Spinal cord (tissue), 10 donors: Measurements from ENCODE around the gene FCHSD2. TPM values are rescaled to one million over a fixed set of nuclear protein-coding genes. Genes with fewer than 3 reads are reported as not detected.
A peak's percentile ranks its signal among the peaks of the same experiment; 100 is the strongest.
"Not testable (repeated sequence)": the region's sequence is repeated elsewhere in the genome, so short reads cannot be mapped to it uniquely, and the experiment has no call there.

Experiments used
- DNase-seq, 6 donors: peaks; one replicate each; pipeline versions ENCODE4 v3.0.0 to v3.0.0-alpha.2; 2013 to 2015; ENCODE audit warnings: low spot score in 6 of 6, low read depth in 4 of 6
- H3K27ac ChIP-seq: one replicate; pipeline ENCODE4 v1.5.1; 2013; ENCODE audit warnings: low read depth, low read length, control low read depth
- H3K27me3 ChIP-seq: one replicate; pipeline ENCODE4 v1.6.1; 2013; ENCODE audit warnings: low read length; ENCODE audit not compliant: control insufficient read depth, insufficient read depth
- H3K36me3 ChIP-seq: one replicate; pipeline ENCODE4 v1.6.1; 2013; ENCODE audit warnings: low read length; ENCODE audit not compliant: control insufficient read depth, insufficient read depth
- H3K4me1 ChIP-seq: one replicate; pipeline ENCODE4 v1.6.1; 2013; ENCODE audit warnings: low read length; ENCODE audit not compliant: control insufficient read depth, insufficient read depth
- H3K4me3 ChIP-seq: one replicate; pipeline ENCODE4 v1.5.1; 2013; ENCODE audit warnings: low read depth, low read length, control low read depth
- H3K9me3 ChIP-seq: one replicate; pipeline ENCODE4 v1.6.1; 2013; ENCODE audit warnings: low read length; ENCODE audit not compliant: control insufficient read depth, insufficient read depth
- WGBS: methylation state at CpG from one replicate; pipeline ENCODE4 v1.1.5; 2013; ENCODE audit warnings: missing lambda C conversion rate; ENCODE audit not compliant: insufficient coverage; 5-methylcytosine and 5-hydroxymethylcytosine counted together
- polyA plus RNA-seq, 2 donors: library from polyadenylated mRNA; unstranded; fragments of 120-200 nt; gene quantifications; one replicate each; pipeline ENCODE4 v1.2.1, GENCODE V29; 2013; ENCODE audit not compliant: insufficient read length in 2 of 2
- total RNA-seq, 2 donors: library from RNA; depleted of rRNA in 1 of 2; stranded (reverse); fragments of 120-200 nt in 1 of 2; fragments of >200 nt in 1 of 2; gene quantifications; one replicate each; pipeline versions ENCODE4 v1.2.3 to v1.2.4, GENCODE V29; 2013 to 2014
- donor health status: healthy.

Gene FCHSD2
- total and polyA plus RNA-seq, 4 donors: 43.4 to 82.0 (median 58.8) TPM

DNA sequence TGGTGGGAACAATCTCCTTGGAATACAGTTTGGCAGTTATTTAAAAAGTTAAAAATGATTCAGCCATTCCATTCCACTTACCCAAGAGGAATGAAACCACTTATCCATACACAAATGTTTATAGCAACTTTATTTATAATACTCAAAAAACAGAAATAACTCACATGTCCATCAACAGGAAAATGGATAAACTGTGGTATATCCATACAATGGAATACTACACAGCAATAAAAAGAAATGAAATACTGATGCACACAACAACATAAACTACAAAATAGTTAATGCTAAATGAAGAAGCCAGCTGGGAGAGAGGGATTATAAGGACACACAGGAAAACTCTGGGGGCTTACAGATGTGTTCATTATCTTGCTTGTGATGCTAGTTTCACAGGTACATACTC, 64.7 kb downstream of the FCHSD2 start:
- H3K4me3 ChIP-seq: no peak overlapping the region
- no peaks in the 10 kb centered on the region for H3K27me3 ChIP-seq
- no peak for DNase-seq
- no peaks in the 10 kb centered on the region for H3K9me3 ChIP-seq
- peaks cover 4% of the 10 kb centered on the region for H3K36me3 ChIP-seq
- H3K4me1 ChIP-seq: no peaks in the 10 kb centered on the region
- H3K27ac ChIP-seq: no peak overlapping the region

DNA sequence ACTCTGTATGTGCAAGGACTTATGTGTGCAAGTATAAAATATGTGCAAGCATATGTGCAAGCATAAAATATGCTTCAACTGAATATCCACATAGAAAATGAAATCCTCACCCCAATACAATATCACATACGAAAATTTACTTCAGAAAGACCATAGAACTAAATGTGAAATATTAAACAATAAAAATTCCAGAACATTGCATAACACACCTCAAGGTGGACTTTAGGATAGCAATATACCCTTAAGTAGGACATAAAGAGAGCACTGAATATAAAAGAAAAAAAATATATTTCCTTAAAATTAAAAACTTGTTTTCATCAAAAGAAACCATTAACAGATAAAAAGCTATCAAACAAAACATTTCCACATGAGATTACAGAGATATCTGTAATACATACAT, 67.8 kb downstream of the FCHSD2 start:
- H3K27me3 ChIP-seq: no peaks in the 10 kb centered on the region
- no peak overlapping the region for H3K27ac ChIP-seq
- no peak for DNase-seq
- peaks cover 2% of the 10 kb centered on the region for H3K36me3 ChIP-seq
- no peak overlapping the region for H3K4me3 ChIP-seq
- H3K4me1 ChIP-seq: no peaks in the 10 kb centered on the region
- H3K9me3 ChIP-seq: no peaks in the 10 kb centered on the region
- no CpG with 5 or more reads among the region's 1 CpG for WGBS

DNA sequence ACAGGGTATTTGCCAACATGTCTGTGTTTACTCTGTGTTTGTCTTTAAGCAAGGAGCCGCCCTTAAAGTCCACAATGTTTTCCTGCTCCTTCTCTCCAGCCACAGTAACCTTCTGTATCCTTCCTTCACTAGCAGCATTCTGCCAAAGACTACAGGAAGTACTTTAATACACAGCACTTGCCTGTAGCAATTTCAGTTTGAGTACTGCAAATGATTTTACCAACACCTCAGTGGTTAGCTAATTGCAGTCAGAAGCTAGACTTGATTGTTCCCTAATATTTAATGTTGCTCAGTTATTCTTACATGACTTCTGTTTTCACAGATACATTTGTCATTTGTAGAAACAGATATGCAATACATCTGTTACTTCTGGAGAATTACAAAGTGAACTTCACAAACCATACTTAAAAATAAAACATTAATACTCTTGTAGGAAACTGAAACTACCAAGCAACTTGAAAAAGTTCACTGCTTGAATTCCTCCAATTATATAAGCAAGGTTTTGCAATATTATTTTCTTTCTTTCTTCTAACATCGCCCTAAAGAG, 69.1 kb downstream of the FCHSD2 start:
- peak in 2 of 6 donors; percentile 25 to 38 for DNase-seq
- Histone ChIP-seq H3K36me3 (no peaks in the 10 kb centered on the region), H3K27ac (no peak overlapping the region), H3K4me1 (no peaks in the 10 kb centered on the region), H3K4me3 (no peak overlapping the region), H3K9me3 (no peaks in the 10 kb centered on the region), H3K27me3 (no peaks in the 10 kb centered on the region)
- WGBS: 80% methylated on average over 1 of the region's 2 CpGs

DNA sequence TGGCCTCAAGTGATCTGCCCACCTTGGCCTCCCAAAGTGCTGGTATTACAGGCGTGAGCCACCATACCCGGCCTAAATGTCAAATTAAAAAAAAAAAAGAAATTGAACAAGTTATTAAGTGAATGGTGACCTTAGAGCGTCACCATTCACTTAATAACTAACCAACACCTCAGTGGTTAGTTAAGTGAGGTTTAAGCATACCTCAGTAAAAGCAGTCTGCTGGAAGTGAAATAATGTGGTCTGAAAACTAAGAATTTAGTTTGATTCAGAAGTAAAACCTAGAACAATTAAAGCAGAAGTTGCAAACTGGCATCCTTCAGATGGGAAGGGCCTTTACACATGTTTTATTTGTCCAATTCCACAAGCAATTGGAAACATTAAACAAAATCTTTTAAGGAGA, 71.5 kb downstream of the FCHSD2 start:
- Histone ChIP-seq H3K4me3 (no peak overlapping the region), H3K9me3 (no peaks in the 10 kb centered on the region), H3K36me3 (no peaks in the 10 kb centered on the region), H3K27me3 (no peaks in the 10 kb centered on the region), H3K27ac (no peak overlapping the region), H3K4me1 (no peaks in the 10 kb centered on the region)
- no CpG with 5 or more reads among the region's 3 CpGs for WGBS
- no peak for DNase-seq

DNA sequence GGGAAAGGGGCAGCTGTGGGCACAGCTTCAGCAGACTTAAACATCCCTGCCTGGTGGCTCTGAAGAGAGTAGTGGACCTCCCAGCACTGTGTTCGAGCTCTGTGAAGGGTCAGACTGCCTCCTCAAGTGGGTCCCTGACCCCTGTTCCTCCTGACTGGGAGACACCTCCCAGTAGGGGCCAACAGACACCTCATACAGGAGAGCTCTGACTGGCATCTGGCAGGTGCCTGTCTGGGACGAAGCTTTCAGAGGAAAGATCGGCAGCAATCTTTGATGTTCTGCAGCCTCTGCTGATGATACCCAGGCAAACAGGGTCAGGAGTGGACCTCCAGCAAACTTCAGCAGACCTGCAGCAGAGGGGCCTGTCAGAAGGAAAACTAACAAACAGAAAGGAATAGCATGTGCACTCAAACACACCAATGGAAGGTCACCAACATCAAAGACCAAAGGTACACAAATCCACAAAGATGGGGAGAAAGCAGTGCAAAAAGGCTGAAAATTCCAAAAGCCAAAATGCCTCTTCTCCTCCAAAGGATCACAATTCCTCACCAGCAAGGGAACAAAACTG, 80.2 kb downstream of the FCHSD2 start:
- H3K9me3 ChIP-seq, H3K27me3 ChIP-seq, H3K4me1 ChIP-seq, H3K36me3 ChIP-seq, DNase-seq, H3K27ac ChIP-seq, H3K4me3 ChIP-seq: not testable (repeated sequence)
- WGBS: 91% methylated on average over 3 of the region's 3 CpGs

DNA sequence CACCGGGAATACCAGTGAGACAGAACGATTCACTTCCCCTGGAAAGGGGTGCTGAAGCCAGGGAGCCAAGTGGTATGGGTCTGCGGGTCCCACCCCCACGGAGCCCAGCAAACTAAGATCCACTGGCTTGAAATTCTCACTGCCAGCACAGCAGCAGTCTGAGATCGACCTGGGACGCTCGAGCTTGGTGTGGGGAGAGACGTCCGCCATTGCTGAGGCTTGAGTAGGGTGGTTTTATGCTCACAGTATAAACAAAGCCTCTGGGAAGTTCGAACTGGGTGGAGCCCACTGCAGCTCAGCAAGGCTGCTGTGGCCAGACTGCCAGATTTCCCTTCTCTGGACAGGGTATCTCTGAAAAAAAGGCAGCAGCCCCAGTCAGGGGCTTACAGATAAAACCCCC, 80.7 kb downstream of the FCHSD2 start:
- H3K27me3 ChIP-seq, H3K27ac ChIP-seq, H3K36me3 ChIP-seq, H3K4me1 ChIP-seq, H3K4me3 ChIP-seq, H3K9me3 ChIP-seq, DNase-seq: not testable (repeated sequence)
- 90% methylated on average over 8 of the region's 10 CpGs for WGBS

DNA sequence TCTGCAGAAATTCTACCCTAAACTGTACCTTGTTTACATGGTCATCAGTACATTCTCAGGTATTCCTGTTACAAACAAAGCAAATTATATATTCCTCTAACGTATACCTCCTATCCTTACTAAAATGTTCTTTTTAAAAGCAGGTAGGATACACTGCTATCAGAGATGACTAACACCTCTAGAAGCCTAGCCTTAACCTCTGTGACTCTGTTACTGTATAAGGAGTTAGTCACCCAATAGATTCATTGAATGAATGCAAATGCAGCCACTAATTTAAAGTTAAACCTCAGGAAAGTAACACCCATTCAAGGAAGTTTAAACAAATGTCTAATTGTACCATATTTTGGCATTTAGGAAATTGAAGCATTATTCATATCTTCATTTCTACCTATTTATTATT, 82.2 kb downstream of the FCHSD2 start:
- Histone ChIP-seq H3K27me3 (no peaks in the 10 kb centered on the region), H3K36me3 (no peaks in the 10 kb centered on the region), H3K4me1 (peaks cover 5% of the 10 kb centered on the region), H3K27ac (no peak overlapping the region), H3K9me3 (no peaks in the 10 kb centered on the region), H3K4me3 (no peak overlapping the region)
- WGBS: no CpG with 5 or more reads among the region's 1 CpG
- DNase-seq: no peak

DNA sequence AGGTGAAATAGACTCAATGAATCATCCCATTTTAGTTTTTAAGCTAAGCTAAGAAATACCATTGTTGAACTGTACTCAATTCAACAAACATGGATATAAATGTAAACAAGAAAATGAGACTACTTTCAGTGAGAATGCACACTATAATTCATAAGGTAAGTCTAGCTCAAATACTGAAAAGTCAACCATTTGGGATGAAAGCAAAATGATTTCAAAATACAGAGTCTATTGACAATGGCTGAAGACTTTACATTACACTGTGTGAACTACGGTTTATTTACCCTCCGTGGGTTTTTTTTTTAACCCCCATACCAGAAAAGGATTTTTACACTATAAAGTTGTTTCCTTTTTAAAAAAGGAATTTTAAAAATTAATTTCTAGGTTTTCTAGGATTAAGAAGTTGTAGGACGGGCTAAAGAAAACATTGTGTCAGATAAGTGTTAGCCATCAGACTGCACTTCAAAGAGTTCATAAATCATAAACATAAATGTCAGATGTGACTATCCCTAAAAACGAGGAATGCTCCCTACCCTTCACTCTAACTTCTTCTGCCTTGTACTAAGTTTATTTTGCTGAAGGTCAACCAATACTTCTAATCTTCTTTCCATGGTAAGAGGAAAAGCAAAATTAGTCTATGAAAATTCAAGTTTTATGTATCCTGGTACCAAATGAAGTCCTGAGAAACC, 83.0 kb downstream of the FCHSD2 start:
- no CpG with 5 or more reads among the region's 4 CpGs for WGBS
- Histone ChIP-seq H3K27me3 (no peaks in the 10 kb centered on the region), H3K9me3 (no peaks in the 10 kb centered on the region), H3K27ac (no peak overlapping the region), H3K36me3 (no peaks in the 10 kb centered on the region), H3K4me1 (peaks cover 5% of the 10 kb centered on the region), H3K4me3 (no peak overlapping the region)
- DNase-seq: no peak

DNA sequence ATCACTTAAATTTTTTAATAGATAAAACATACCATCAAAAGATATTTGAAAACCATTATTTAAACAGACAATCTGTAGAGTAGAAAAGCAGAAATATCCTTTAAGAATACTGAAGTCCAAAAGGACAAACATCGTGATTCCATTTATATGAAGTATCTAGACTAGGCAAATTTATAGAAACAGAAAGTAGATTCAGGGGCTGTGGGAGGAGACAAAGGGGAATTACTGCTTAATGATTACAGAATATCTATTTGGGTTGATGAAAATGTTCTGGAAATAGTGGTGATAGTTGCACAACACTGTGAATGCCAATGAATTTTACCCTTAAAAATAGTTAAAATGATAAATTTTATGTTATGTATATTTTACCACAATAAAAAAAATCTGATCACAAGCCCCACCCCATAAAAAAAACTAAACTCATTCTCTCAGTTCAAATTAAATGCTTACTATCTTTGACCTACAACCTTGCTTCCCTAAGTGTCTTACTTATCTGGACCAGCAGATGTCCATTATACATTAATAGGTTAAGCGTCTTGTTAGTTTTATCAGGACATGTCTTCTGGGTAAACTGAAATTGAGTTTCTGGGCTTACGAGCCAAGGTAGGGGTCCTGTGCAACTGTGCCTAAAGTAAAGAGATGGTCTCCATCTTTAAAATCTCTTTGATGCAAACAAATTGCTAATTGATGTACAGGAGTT, 86.3 kb downstream of the FCHSD2 start:
- H3K27ac ChIP-seq: no peak overlapping the region
- no peak overlapping the region for H3K4me3 ChIP-seq
- H3K9me3 ChIP-seq: no peaks in the 10 kb centered on the region
- no peaks in the 10 kb centered on the region for H3K27me3 ChIP-seq
- H3K36me3 ChIP-seq: no peaks in the 10 kb centered on the region
- no CpG with 5 or more reads among the region's 3 CpGs for WGBS
- H3K4me1 ChIP-seq: no peaks in the 10 kb centered on the region
- DNase-seq: no peak

DNA sequence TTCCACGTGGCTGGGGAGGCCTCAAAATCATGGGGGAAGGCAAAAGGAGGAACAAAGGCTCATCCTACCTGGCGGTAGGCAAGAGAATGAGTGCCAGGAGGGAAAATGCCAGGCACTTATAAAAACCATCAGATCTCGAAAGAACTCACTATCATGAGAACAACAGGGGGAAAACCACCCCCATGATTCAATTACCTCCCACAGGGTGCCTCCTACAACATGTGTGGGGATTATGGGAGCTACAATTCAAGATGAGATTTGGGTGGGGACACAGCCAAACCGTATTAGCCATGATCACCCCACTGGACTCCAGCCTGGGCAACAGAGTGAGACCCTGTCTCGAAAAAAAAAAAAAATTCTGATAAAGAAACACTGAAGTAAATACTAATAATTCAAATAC, 87.1 kb downstream of the FCHSD2 start:
- 50% methylated on average over 1 of the region's 5 CpGs for WGBS
- no peak overlapping the region for H3K27ac ChIP-seq
- H3K4me3 ChIP-seq: no peak overlapping the region
- H3K9me3 ChIP-seq: no peaks in the 10 kb centered on the region
- H3K36me3 ChIP-seq: no peaks in the 10 kb centered on the region
- H3K4me1 ChIP-seq: no peaks in the 10 kb centered on the region
- no peaks in the 10 kb centered on the region for H3K27me3 ChIP-seq
- no peak for DNase-seq
